Measurements from ENCODE around the gene PDE11A. TPM values are rescaled to one million over a fixed set of nuclear protein-coding genes. Genes with fewer than 3 reads are reported as not detected.
A peak's percentile ranks its signal among the peaks of the same experiment; 100 is the strongest.
"Not testable (repeated sequence)": the region's sequence is repeated elsewhere in the genome, so short reads cannot be mapped to it uniquely, and the experiment has no call there.

Gene PDE11A
- total RNA-seq, 1 donor from 2014 or later, result 2.4 TPM

DNA sequence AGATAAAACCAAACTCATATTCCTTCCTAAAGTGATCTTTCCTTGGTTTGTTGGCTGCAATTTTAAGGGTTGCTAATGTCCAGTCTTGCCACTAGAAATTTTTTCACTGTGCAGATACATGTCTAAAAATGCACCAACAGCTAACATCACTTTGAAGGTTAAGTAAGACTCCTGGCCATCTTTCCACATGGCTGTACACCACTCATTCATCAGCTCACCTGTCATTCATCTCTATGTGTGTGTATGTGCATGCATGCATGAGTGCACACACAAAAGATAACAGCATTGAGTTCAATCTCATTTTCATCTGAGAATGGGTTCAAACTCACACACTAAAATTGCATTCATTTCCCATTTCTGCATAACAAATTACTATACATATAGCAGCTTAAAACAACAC lies 203.8 kb downstream of the PDE11A start:
- DNase-seq (ENCODE audit: low spot score), result no peak
- intact Hi-C loops (cut with DNase I), result no loop called here
- no peak for ATAC-seq

DNA sequence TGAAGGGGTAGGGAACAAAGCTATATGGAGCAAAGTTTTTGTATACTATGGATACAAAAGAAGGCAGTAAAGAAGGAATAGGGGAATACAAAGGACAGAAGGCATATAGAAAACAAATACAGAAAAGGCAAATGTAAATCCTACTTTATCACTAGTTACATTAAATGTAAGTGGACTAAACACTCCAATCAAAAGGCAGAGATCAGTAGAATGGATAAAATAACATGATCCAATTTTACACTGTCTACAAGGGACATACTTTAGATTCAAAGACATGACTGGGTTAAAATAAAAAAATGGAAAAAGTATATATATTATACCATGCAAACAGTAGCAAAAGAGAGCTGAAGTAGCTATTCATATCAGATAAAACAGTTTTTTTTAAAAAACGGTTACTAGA lies 215.0 kb downstream of the PDE11A start:
- intact Hi-C loops (cut with DNase I), result no loop called here
- DNase-seq (ENCODE audit: low spot score) (no peak), ATAC-seq (no peak)

DNA sequence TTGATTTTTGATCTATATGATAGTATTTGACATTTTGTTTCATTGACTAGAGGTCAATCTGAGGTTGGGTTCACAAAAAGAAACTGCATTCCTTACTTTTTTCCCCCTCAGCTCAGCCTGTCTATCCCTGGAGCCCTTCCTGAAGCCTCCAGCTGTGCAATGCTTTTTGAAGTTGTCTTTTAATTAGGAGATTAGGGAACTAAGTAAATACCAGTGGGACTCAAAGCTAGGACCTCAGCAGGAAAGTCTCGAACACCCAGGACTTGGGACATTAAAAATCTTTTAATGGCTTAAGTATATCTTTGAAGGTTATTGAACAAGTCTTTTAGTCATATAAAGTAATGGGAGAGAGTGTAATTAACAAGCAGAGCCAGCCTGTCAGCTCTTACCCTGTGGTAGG lies 220.2 kb downstream of the PDE11A start:
- DNase-seq (ENCODE audit: low spot score) (no peak), ATAC-seq (no peak)
- intact Hi-C loops (cut with DNase I), result no loop called here

DNA sequence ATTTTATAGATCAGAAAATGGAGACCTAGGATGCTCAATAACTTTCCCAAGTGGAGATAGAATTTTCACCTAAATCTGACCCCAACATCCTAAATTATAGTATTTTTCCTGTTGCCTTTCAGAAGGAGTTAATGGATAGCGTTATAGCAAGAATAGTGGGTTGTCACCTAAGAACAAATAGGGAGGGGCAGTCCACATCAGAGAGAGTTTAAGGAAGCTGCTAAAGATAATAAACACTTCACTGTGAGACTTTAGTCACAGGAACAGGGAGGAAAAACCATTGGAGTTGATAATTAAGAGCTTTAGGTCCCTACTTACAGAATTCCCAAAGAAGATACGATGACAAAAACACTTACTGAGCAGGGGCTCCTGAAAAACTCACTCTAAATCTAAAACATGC lies 229.4 kb downstream of the PDE11A start:
- ATAC-seq (no peak), DNase-seq (ENCODE audit: low spot score) (no peak)
- intact Hi-C loops (cut with DNase I), result no loop called here

DNA sequence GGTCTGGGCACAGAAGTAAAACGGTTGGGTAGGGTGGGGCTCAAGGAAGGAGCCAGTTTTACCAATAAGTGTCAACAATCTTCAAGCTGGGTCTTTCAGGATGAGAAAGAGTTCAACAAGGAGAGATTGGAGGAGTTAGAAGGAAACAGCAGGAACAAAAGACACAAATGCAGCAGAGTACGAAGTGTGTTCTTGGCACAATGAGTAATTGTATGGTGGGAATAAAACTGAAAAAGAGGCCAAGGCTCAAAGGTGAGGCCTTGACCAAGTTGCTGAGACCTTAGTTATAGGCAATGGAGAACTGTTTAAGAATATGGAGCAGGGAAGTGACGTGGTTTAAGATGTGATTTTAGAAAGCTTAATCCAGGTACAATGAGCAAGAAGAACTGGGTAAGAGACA lies 230.3 kb downstream of the PDE11A start:
- DNase-seq (ENCODE audit: low spot score), result no peak
- intact Hi-C loops (cut with DNase I), result no loop called here
- no peak for ATAC-seq

DNA sequence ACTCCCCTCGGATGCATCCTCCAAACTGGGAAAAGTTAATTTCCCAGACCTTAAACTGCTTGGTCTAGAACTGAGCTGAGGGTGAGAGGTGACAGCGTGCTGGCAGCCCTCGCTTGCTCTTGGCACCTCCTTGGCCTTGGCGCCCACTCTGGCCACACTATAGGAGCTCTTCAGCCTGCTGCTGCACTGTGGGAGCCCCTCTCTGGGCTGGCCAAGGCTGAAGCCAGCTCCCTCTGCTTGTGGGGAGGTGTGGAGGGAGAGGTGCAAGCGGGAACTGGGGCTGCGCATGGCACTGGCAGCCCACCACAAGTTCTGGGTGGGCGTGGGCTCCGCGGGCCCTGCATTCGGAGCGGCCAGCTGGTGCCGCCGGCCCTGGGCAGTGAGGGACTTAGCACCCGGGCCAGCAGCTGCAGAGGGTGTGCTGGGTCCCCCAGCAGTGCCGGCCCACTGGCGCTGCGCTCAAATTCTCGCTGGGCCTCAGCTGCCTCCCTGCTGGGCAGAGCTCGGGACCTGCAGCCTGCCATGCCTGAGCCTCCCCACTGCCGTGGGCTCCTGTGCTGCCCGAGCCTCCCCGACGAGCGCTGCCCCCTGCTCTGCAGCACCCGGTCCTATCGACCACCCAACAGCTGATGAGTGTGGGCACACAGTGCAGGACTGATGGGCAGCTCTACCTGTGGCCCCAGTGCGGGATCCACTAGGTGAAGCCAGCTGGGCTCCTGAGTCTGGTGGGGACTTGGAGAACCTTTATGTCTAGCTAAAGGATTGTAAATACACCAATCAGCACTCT lies 237.0 kb downstream of the PDE11A start:
- DNase-seq (ENCODE audit: low spot score); intact Hi-C loops (cut with DNase I); ATAC-seq: not testable (repeated sequence)

DNA sequence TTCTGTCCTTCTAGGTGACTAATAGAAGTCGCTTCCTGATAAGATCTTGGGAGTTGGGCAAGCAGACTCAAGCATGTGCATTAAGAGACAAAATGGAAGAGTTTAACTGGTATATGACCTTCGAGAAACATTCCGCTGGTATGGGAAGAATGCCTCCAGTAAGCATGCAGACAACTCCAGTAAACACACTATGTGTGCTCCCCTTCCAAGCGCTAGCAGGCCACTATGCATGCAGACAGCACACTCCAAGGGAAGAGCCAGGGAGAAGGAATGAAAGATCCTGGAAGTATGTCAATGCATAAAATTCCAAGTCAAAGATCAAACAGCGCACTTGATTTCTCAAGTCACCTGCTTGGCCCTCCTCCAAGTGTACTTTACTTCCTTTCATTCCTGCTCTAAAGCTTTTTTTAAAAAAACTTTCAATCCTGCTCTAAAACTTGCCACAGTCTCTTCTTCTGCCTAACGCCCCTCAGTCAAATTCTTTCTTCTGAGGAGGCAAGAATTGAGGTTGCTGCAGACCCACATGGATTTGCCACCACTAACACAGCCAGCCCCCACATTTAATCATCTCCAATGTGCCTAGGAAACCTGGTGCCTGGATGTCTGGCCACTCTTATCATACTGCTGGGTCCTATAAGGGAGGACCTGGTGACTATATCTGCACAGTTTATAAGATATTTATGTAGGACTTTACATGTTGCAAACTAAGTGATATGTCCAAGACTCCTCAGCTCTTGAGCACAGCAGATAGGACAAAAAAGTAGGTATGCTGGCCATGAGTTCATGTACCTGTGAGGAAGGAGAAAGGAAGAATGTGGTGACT lies 239.8 kb downstream of the PDE11A start:
- intact Hi-C loops (cut with DNase I), result no loop called here
- ATAC-seq (no peak), DNase-seq (ENCODE audit: low spot score) (no peak)

DNA sequence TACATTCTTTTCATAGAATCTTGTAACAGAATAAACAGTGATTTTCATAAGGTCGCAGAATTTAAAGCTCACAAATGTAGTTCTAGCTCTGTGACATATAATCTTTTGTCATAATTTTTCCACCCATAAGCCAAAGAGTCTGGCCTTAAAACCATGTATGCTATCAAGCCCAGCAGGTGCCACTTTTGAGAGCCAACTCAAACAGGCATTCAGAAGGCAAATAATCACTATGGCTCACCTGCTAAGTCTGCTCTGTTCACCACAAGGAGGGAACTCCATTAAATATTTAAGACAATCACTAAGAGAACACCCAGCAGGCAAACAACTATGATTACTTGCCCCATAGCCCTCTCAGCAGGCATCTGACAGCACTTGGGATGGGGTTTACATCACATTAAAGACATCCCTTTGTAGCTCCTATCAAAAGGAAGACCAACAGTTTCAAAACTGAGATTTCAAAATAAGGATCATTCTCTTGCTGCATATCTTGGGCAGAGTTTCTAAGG lies 241.6 kb downstream of the PDE11A start:
- ATAC-seq (no peak), DNase-seq (ENCODE audit: low spot score) (no peak)
- intact Hi-C loops (cut with DNase I), result no loop called here

DNA sequence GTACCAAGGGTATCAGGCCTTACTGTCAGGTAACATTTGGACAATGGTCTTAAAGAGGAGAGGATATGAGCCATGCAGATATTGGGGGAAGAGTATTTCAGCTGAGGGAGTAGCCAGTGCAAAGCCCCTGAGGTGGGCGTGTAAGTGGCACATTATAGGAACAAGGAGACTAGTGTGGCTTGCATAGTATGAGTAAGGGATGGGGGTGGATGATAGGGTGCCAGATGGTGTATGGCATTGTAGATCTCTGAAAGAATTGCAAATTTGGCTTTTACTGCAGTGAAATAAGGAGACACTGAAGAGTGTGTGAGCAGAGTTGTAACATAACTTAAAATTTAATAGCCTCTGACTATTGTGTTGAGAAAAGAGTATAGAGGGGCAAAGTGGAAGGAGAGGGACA lies 244.0 kb downstream of the PDE11A start:
- DNase-seq (ENCODE audit: low spot score) (no peak), ATAC-seq (no peak)
- intact Hi-C loops (cut with DNase I), result no loop called here

DNA sequence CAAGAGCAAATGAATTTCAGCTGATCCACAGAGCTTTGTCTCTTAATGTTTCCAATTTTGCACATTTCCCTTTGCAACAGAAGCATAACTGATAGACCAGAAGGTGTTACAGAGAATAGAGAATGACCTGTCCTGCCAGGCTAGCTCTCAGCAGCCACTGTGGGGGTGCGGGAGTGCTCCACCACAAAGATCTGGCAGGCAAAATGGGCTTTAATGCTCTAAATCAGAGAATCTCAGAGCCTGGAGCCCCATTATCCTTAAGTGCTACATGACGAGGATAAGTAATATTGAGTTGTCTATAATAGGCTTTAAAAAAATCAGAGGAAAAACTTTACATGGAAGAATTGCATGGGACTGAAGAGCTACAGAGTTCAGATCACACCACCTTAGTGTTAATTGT lies 245.7 kb downstream of the PDE11A start:
- DNase-seq (ENCODE audit: low spot score) (no peak), ATAC-seq (no peak)
- intact Hi-C loops (cut with DNase I), result no loop called here

DNA sequence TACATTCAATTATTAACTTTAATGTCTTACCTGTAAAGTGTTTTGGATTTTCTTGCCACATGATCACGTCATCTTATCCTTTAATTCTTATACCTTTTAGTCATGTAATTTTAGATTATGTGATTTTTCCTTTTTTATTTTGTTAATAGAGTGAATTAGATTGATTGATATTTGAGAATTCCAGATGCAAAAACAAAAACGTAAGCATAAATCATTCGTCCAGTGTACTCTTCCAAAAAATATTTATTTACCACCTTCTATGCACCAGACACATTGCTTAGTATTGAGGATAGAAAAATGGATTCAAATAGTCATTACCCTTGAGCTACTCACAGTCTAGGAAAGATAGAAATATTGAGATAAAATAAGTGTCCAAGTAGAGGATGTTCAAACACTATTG lies 249.6 kb downstream of the PDE11A start:
- intact Hi-C loops (cut with DNase I), result no loop called here
- DNase-seq (ENCODE audit: low spot score) (no peak), ATAC-seq (no peak)

DNA sequence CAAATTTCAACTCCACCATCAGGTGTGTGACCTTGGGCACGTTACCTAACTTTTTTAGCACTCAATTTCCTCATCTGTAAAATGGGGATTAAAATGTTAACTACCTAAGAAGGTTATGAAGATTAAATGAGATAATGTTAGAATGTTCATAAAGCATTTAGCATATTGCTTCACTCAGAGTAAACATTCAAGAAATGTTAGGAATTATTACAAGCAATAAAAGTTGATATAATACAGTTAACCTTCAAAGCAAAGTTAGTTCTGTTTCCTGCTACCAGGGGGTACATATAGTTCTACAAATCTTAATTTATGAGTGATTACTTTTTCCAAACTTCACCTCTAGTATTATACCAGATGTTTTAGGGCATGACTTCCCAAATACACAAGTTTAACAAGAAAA lies 254.2 kb downstream of the PDE11A start:
- DNase-seq (ENCODE audit: low spot score) (no peak), ATAC-seq (no peak)
- intact Hi-C loops (cut with DNase I), result no loop called here

DNA sequence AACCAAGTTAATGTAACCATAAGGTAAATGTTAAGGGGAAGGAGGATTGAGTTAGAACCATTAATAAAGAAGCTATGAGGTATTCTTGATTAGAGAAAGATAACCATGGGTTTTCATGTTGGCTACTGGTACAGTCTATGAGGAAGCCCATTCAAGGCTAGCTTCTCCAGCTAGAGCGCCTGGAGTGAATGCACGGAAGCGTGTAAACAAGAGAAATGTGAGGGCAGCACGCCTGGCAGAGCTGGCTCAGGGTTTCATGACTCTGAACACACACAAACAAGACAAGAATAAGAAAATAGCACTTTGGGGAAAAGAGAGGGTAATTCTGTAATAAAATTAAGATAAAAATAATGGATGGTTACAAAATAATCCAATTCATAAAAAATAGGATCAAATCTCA lies 255.3 kb downstream of the PDE11A start:
- intact Hi-C loops (cut with DNase I), result no loop called here
- DNase-seq (ENCODE audit: low spot score) (no peak), ATAC-seq (no peak)

DNA sequence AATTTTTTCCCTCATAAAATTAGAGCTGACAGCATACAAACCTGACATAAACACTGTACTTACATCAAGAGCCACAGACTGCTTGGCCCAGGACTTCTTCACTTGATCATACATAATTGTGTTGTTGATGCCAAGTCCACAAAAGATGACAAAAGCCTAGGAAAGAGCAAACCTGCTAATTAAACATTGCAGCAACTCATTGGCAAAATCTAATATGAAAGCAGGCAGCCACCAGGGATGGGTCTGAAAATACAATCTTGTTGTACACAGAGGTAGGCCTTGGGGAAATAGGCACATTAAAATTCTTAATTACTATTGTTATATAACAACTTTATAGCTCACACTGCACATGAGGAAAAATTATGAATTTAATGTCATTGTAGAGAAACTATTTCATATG lies 255.8 kb downstream of the PDE11A start:
- ATAC-seq (no peak), DNase-seq (ENCODE audit: low spot score) (no peak)
- intact Hi-C loops (cut with DNase I), result no loop called here

DNA sequence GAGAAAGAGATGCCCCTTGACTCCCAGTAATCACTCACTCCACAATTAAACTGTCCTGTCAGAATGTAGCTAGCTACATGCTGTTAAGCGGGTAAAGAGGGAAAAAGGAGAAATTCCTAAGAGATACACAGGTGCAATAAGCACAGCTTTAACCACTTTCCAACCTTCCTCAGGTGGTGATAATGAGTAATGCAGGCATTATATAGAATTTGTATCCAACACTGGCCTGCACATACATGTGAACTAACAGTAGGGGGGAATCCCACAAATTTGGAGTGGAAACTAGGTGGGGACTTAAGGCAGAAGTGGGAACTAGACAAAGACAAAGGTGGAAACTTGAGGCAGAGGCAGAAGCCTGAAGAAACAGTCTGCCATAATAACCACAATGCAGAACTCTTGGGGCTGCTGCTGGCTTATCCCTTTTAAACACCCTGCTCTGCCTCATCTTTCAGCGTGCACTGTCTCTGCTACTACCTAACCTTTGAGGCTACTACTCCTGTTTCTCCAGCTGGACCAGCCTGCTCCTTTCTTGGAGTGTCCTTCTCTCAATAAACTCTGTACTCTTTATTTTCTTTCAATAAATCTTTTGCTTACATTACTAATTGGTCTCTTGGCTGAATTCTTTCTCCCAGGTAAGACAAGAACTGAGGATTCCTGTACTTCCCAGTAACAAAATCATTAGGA lies 259.7 kb downstream of the PDE11A start:
- ATAC-seq, result no peak
- DNase-seq (ENCODE audit: low spot score), result no peak
- intact Hi-C loops (cut with DNase I), result no loop called here

DNA sequence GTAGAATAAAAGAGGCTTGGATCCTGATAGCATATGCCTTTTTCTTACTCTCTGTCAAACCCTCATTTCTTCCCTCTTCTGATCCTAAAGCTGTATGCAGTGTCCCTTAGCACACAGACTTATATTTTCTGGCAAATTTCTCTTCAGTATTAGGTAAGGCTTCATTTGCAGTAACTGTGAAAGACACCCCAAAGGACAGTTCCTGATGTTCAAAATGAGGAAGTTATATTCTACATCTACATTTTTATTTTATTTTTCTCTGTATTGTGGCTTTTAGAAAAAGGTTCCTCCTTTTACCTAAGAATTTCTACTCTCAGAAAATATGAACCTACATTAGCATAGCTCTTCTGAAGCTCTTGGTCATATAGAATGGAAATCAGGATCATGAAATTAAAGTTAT lies 261.7 kb downstream of the PDE11A start:
- ATAC-seq (no peak), DNase-seq (ENCODE audit: low spot score) (no peak)
- intact Hi-C loops (cut with DNase I), result no loop called here

DNA sequence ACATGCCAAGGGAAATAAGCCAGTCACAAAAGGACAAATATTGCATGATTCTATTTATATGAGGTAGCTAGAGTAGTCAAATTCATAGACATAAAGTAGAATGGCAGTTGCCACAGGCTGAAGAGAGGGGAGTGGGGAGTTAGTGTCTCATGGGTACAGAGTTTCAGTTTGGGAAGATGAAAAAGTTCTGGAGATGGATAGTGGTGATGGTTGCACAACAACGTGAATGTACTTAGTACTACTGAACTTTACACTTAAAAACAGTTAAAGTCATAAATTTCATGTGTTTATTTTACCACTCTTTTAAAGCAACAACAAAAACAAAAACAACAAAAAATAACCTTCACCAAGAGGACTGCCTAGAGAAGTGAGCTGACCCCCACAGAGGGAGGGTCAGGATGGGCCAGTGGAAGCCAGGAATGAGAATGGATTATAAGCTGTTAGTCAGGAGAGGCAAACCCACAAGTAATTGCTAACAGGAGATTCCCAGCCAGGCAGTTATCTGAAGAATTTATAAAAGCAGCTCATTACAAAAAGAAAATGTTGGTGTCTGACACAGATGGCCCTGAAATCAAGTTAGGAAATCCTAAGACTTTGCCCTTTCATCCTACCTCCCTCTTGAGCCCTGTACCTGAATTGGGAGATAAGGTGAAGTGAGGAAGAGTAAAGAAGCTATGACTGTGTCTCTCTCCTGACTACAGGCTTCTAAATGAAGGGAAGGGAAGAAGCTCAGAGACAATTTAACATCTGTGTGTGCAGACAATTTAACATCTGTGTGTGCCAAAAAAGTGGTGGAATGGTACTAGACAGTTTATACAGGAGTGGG lies 263.4 kb downstream of the PDE11A start:
- peak; percentile 48 for ATAC-seq

DNA sequence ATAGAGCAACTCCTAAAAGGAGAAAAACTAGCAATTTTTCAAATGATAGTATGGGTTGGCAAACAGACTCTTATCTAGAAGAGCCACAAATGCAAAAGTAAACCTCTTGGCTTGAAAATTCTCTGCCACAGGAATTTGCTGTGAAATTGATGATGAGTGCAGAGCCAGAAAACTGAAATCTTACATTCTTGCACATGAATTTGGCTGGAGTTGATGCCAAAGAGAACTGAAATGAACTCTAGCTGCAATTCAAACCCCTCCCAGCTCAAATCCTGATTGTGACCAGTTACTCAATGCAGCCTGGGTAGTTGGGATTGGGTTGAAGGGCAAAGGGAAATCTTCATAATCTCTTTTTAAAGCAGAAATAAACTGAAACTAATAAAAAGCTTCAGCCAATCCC lies 266.6 kb downstream of the PDE11A start:
- ATAC-seq (peak; percentile 79), DNase-seq (ENCODE audit: low spot score) (no peak)
- intact Hi-C loops (cut with DNase I), result no loop called here

More for the DNA sequence above, 263.4 kb downstream of the PDE11A start:
- no peak for DNase-seq (ENCODE audit: low spot score)
- intact Hi-C loops (cut with DNase I), result no loop called here

DNA sequence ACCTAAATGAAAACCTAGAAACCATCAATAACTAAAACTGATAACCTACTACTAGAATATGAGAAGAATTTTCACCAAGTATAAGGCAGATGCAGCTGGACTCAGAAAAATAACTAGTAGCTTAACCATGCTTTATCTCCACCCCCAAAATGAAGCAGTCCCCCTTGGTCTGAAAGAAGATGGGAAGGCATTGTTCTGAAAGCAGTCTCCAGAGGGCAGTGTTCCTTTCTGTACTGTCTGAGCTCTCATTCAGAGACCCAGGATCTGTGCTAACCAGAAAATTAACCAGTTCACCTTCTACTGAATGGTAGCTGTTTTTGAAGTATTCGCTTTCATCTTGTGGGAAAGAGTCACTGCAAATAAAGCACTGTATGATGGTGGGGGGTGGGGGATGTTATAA lies 273.0 kb downstream of the PDE11A start:
- intact Hi-C loops (cut with DNase I), result no loop called here
- DNase-seq (ENCODE audit: low spot score) (no peak), ATAC-seq (peak; percentile 76)

Data from sciatic nerve (tissue), 2 donors.